GM12892 (cell line): Measurements from ENCODE around the gene DNAJC25.

Experiments
- DNase-seq: peaks from one replicate; pipeline ENCODE4 v3.0.0; 2011; ENCODE audit not compliant: insufficient read length
- FAIRE-seq: peaks from 2 replicates; lab custom pipeline; 2011; peaks lifted over from hg19 to GRCh38; lab: Jason Lieb, UNC
- POLR2A ChIP-seq: IDR thresholded peaks from 2 replicates; pipeline ENCODE4 v1.6.1; 2011; ENCODE audit warnings: low read depth, low read length, control low read depth
- POLR2AphosphoS5 ChIP-seq: IDR thresholded peaks from 2 replicates; pipeline ENCODE4 v1.6.1; 2011; ENCODE audit warnings: low read depth, low read length, control low read depth
- TAF1 ChIP-seq: IDR thresholded peaks from 2 replicates; pipeline ENCODE4 v1.6.1; 2011; ENCODE audit warnings: low read depth, mild to moderate bottlenecking, control low read depth, low read length, borderline replicate concordance

DNAJC25 gene

GRCh38 chr9:111632060-111632459 lies 926 bp downstream of the DNAJC25 start:
- no peak for TF ChIP-seq TAF1
- TF ChIP-seq POLR2A: no peak
- TF ChIP-seq POLR2AphosphoS5: no peak
- no peak for DNase-seq
- FAIRE-seq: no peak

GRCh38 chr9:111632695-111633388 lies 1.7 kb downstream of the DNAJC25 start:
- TF ChIP-seq POLR2A: no peak
- no peak for TF ChIP-seq POLR2AphosphoS5
- no peak for TF ChIP-seq TAF1
- FAIRE-seq (no peak), DNase-seq (no peak)

DNA sequence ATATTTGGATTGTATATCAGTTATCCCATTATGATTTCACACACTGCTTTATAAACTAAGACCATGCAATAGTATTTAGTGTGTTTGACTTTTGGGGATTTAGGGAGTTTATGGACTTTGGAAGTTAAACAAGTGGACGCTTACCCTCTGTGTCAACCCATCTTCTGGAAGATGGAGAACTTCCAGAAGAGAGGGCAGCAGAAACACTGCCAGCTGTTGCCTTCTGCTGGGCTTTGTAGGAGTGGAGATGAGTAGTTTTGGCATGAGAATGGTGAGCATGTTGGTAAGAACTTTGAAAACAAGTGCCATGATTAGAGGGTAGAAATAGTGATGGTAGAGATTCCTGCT lies 2.2 kb downstream of the DNAJC25 start:
- FAIRE-seq (no peak), DNase-seq (no peak)

DNA sequence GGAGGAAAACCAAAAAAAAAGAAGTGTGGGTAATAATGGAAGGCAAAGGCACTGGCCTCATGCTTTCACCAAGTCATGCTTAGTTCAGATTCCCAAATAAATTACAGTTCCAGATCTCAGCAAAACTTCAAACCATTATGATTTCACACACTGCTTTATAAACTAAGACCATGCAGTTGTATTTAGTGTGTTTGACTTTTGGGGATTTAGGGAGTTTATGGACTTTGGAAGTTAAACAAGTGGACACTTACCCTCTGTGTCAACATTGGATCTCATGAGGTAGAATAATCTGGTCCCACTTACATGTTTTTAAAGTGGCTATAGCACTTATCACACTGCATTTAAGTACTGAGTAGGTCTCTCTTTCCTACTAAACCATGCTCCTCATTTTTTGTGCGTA lies 3.7 kb downstream of the DNAJC25 start:
- FAIRE-seq (no peak), DNase-seq (no peak)
- TF ChIP-seq TAF1 (no peak), POLR2AphosphoS5 (no peak), POLR2A (no peak)

More for the DNA sequence above, 2.2 kb downstream of the DNAJC25 start:
- TF ChIP-seq TAF1: no peak
- TF ChIP-seq POLR2A: no peak
- TF ChIP-seq POLR2AphosphoS5: no peak

DNA sequence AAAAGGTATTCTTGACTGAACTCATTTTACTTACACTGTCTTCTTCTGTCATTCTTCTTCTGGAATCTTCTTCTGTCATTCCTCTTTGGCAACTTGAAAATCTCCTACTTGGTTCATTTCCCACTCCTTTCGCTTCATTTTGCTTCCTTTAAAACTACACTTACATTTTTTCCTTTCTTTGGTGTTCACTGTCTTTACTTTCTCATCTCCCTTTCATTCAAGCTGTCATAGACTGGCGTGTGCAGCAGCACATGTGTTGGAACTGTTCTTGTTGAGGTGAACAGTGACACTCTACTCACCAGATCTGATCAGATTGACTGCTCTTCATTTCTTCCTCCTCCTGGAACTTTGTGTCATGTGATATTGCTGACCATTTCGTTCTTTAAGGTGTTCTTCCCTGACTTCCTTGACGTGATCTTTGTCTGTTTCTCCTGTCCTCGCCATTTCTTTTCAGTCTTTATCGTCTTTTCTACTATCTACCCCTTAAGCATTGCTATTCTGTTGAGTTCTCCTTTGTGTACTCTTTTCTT lies 6.4 kb downstream of the DNAJC25 start:
- no peak for TF ChIP-seq POLR2A
- TF ChIP-seq POLR2AphosphoS5: no peak
- TF ChIP-seq TAF1: no peak
- FAIRE-seq (no peak), DNase-seq (no peak)

- no peak for TF ChIP-seq POLR2AphosphoS5
- TF ChIP-seq TAF1: no peak
- no peak for TF ChIP-seq POLR2A
- FAIRE-seq: no peak
- DNase-seq: no peak
Measured at GRCh38 chr9:111644195-111644772, 13.2 kb downstream of the DNAJC25 start.

DNA sequence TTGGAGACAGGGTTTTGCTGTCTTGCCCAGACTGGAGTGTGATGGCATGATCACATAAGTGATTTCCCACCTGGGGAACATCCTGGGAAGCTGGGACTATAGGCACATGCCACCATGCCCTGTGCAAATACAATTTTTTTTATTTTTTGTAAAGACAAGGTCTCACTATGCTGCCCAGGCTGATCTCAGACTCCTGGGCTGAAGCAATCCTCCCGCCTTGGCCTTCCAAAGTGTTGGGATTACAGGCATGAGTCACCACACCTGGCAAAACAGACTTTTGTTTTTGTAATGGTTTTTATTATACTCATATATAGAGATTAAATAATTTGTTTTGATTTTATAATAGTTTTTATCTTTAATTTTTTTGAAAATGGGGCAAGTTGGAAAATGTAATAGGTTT lies 14.7 kb downstream of the DNAJC25 start:
- FAIRE-seq: no peak

GRCh38 chr9:111646417-111646816 lies 15.3 kb downstream of the DNAJC25 start:
- TF ChIP-seq POLR2AphosphoS5: no peak
- no peak for TF ChIP-seq POLR2A
- no peak for TF ChIP-seq TAF1
- FAIRE-seq: no peak
- no peak for DNase-seq

More for the DNA sequence above, 14.7 kb downstream of the DNAJC25 start:
- TF ChIP-seq POLR2A: no peak
- no peak for DNase-seq

- TF ChIP-seq TAF1 (no peak), POLR2A (no peak), POLR2AphosphoS5 (no peak)
- FAIRE-seq: no peak
Measured at GRCh38 chr9:111648066-111648465, 16.9 kb downstream of the DNAJC25 start.

GRCh38 chr9:111649016-111649415 lies 17.9 kb downstream of the DNAJC25 start:
- no peak for FAIRE-seq
- no peak for DNase-seq
- no peak for TF ChIP-seq POLR2AphosphoS5
- TF ChIP-seq POLR2A: no peak
- no peak for TF ChIP-seq TAF1

More at GRCh38 chr9:111648066-111648465, 16.9 kb downstream of the DNAJC25 start:
- no peak for DNase-seq

- TF ChIP-seq POLR2AphosphoS5 (no peak), POLR2A (no peak), TAF1 (no peak)
- FAIRE-seq: no peak
Measured at GRCh38 chr9:111657051-111657450, 25.9 kb downstream of the DNAJC25 start.

DNA sequence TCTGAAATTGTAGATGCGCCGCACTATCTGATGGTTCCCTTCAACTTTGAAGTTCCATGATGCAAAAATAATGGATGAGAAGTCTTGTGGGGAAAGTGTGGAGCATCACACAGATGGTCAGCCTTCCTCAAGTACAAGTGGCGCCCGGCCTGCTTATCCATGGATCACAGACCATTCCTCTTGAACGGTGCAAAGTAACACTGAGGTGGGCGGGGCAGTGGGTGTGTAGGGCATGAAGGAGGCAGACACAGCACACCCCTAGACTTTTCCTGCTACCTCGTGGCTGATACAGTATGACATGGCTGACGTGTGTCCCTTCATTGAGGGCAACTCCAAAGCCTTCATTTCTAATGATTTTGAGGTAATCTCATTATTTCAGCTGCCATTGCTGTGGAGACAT lies 27.8 kb downstream of the DNAJC25 start:
- TF ChIP-seq POLR2AphosphoS5 (no peak), POLR2A (no peak), TAF1 (no peak)
- DNase-seq (no peak), FAIRE-seq (no peak)

More at GRCh38 chr9:111657051-111657450, 25.9 kb downstream of the DNAJC25 start:
- DNase-seq: no peak
